ENCODE measurements around the gene LSP1. TPM values are rescaled to one million over a fixed set of nuclear protein-coding genes. Genes with fewer than 3 reads are reported as not detected.
A peak's percentile ranks its signal among the peaks of the same experiment; 100 is the strongest.

Gene LSP1
- total RNA-seq, 3 donors from 2014 or later (not counting 1 experiment from before 2014, with no cell fraction given): 487 to 595 (median 536) TPM

DNA sequence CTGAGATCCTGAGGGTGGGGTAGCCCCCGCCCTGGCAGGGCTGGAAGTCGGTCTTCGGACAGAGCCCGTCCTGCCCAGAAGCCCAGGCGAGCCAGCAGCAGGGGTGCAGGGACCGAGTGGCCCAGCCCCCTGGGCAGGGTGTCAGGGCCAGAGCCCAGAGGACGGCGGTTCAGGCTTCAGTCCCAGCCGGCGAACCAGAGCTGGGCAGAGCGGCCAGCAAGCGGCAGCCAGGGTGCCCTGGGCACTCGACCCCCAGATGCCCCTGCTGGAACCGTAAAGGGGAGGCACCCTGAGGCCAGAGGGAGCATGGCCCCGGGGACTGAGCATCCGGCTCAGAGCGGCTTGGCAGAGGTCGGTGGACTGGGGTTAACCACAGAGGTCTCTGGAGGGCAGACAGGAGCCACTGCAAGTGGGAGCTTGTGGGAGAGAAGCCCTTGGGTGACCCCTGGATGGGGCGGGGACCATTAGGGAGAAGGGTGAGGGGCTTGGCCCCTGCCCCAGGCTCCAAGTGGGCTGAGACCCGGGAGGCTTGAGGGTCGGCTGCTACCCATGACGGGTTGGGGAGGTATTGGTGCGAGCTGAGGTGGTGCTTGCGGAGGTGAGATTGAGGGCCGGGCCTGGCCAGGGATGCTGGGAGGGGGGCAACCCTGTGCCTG, 15.9 kb downstream of the LSP1 start:
- no peaks in the 10 kb centered on the region for H3K27me3 Mint-ChIP-seq (ENCODE audit: low read depth in 2 of 2)
- no peaks in the 10 kb centered on the region for H3K9me3 ChIP-seq (ENCODE audit: control insufficient read depth, insufficient read depth, low read length)
- DNase-seq: no peak
- peaks cover 97% of the 10 kb centered on the region for H3K4me1 ChIP-seq (ENCODE audit: control insufficient read depth, insufficient read depth, low read length)
- no peaks in the 10 kb centered on the region for H3K36me3 Mint-ChIP-seq
- no peaks in the 10 kb centered on the region for H3K27me3 ChIP-seq (ENCODE audit: control insufficient read depth, insufficient read depth, low read length)
- H3K36me3 ChIP-seq (ENCODE audit: control insufficient read depth, insufficient read depth, low read length): peaks cover 13% of the 10 kb centered on the region
- H3K27ac Mint-ChIP-seq: peak overlapping the region; percentile 82 to 88
- intact Hi-C loops (cut with micrococcal nuclease): no loop called here
- H3K4me1 Mint-ChIP-seq: peaks cover 50 to 61% of the 10 kb centered on the region in 2 donors
- TF ChIP-seq CTCF (IDR thresholded peaks at IDR 0.05): no peak
- H3K27ac ChIP-seq (ENCODE audit: low read length): peak overlapping the region; percentile 5
- WGBS (ENCODE audit: insufficient coverage): 57% methylated on average over 25 of the region's 25 CpGs
- peak in 2 of 3 donors; percentile 19 to 33 for ATAC-seq
- H3K4me3 Mint-ChIP-seq: peak overlapping the region; percentile 68
- no peak overlapping the region for H3K4me3 ChIP-seq (ENCODE audit: low read length)
- no peaks in the 10 kb centered on the region for H3K9me3 Mint-ChIP-seq

- peak overlapping the region; percentile 82 to 88 for H3K27ac Mint-ChIP-seq
- H3K9me3 Mint-ChIP-seq: no peaks in the 10 kb centered on the region
- ATAC-seq (no peak), DNase-seq (peak in 1 of 2 donors; percentile 27)
- H3K4me3 Mint-ChIP-seq: peak overlapping the region; percentile 93
- Histone ChIP-seq H3K4me3 (ENCODE audit: low read length) (no peak overlapping the region), H3K27me3 (ENCODE audit: control insufficient read depth, insufficient read depth, low read length) (no peaks in the 10 kb centered on the region), H3K36me3 (ENCODE audit: control insufficient read depth, insufficient read depth, low read length) (peaks cover 11% of the 10 kb centered on the region), H3K9me3 (ENCODE audit: control insufficient read depth, insufficient read depth, low read length) (no peaks in the 10 kb centered on the region), H3K27ac (ENCODE audit: low read length) (no peak overlapping the region), H3K4me1 (ENCODE audit: control insufficient read depth, insufficient read depth, low read length) (peaks cover 92% of the 10 kb centered on the region)
- H3K36me3 Mint-ChIP-seq: no peaks in the 10 kb centered on the region
- 86% methylated on average over 34 of the region's 34 CpGs for WGBS (ENCODE audit: insufficient coverage)
- intact Hi-C loops (cut with micrococcal nuclease): loop anchor here (2.0 kb wide), 1 partner anchor 17 kb away; the partner anchor contains the start of gene LSP1
- TF ChIP-seq CTCF (IDR thresholded peaks at IDR 0.05): no peak
- no peaks in the 10 kb centered on the region for H3K27me3 Mint-ChIP-seq (ENCODE audit: low read depth in 2 of 2)
- H3K4me1 Mint-ChIP-seq: peaks cover 50 to 61% of the 10 kb centered on the region in 2 donors
These were observed 16.8 kb downstream of the LSP1 start for GRCh38 chr11:1869427-1870325.

- ATAC-seq (peak in 2 of 3 donors; percentile 1 to 3), DNase-seq (no peak)
- Mint-ChIP-seq H3K27me3 (ENCODE audit: low read depth in 2 of 2) (no peaks in the 10 kb centered on the region), H3K27ac (peak overlapping the region; percentile 82 to 88), H3K4me3 (peak overlapping the region; percentile 93), H3K9me3 (no peaks in the 10 kb centered on the region), H3K4me1 (peaks cover 51 to 67% of the 10 kb centered on the region in 2 donors), H3K36me3 (no peaks in the 10 kb centered on the region)
- H3K27ac ChIP-seq (ENCODE audit: low read length): no peak overlapping the region
- H3K27me3 ChIP-seq (ENCODE audit: control insufficient read depth, insufficient read depth, low read length): no peaks in the 10 kb centered on the region
- 88% methylated on average over 12 of the region's 12 CpGs for WGBS (ENCODE audit: insufficient coverage)
- TF ChIP-seq CTCF (IDR thresholded peaks at IDR 0.05): no peak
- H3K36me3 ChIP-seq (ENCODE audit: control insufficient read depth, insufficient read depth, low read length): peaks cover 13% of the 10 kb centered on the region
- peaks cover 92% of the 10 kb centered on the region for H3K4me1 ChIP-seq (ENCODE audit: control insufficient read depth, insufficient read depth, low read length)
- H3K4me3 ChIP-seq (ENCODE audit: low read length): no peak overlapping the region
- intact Hi-C loops (cut with micrococcal nuclease): loop anchor here (2.0 kb wide), 1 partner anchor 18 kb away; the partner anchor contains the start of gene LSP1
- no peaks in the 10 kb centered on the region for H3K9me3 ChIP-seq (ENCODE audit: control insufficient read depth, insufficient read depth, low read length)
These were observed 17.4 kb downstream of the LSP1 start for GRCh38 chr11:1870326-1870696.
